GM18505 (cell line): Measurements from ENCODE around the gene TNFRSF12A.

Source experiments
- ATAC-seq: cut with Tn5 transposase; IDR thresholded peaks from one replicate; pipeline ENCODE4 v1.9.1; 2021; ENCODE audit not compliant: unreplicated experiment
- POLR2A ChIP-seq: IDR thresholded peaks from 4 replicates; pipeline ENCODE4 v1.6.1; 2011; ENCODE audit warnings: borderline replicate concordance; ENCODE audit not compliant: insufficient read depth, insufficient read length; ENCODE audit errors: extremely low read depth

Gene TNFRSF12A

DNA sequence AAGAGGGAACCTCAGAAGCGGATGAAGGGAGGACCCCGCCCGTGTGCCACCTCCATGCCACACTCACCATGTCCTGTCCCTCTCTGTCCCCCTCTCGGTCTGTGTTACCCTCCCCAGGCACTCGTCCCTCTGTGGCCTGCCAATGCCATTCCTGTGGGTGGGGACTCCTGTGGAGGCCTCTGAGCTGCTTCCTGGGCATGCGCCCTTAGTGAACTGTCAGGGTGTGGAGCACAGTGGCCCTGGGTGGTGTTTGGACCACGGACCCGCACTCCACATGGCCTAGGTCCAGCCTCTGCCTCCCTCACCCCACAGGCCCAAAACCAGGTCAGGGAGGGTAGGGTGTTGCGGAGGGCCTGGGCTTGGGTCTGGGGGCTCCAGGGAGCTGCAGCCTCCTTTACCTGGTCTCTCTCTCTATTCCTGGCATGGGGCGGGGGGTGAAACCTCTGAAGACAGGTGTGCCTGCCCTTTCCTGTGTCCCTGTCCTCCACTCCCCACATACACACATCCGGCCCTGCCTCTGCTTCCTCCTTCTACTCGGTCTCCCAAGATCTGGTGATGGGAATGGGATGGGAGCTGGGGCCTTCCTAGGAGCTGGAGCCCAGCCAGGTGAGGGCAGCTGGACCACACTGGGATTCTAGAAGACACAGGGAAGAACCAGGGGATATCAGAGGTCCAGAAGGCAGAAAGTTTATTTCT, 28.5 kb upstream of the TNFRSF12A start:
- TF ChIP-seq POLR2A, result no peak
- no peak for ATAC-seq

DNA sequence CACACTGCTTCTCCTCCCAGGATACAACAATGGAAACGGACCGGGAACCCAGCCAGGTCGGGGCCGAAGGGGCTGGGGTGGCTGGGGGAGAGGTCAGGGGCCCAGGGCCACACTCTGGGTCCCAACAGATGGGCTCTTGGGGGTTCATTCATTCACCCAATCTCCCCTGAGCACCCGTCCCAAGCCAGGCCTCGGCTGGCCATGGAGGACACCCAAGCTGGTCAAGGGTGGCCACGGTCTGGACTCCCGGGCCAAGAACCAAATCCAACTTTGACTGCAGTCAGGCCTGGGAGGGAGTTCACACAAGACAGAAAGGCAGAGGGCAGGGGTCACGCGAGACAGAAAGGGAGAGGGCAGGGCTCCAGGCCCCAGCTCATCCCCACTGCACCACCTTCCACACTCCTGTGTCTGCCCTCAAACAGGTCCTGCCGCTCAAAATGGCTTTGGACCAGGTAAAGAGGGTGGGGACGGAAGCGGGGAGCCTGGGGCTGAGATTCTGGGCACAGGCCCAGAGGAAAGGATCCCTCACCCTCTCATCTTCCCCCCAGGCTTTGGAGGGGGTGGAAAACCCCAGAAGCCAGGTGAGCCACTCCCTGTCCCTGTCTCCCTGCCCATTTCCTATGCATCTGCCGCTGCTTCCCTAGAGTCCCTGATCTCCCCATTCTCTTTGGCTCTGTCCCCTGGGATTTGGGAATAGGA, 27.6 kb upstream of the TNFRSF12A start:
- no peak for TF ChIP-seq POLR2A
- ATAC-seq, result no peak

DNA sequence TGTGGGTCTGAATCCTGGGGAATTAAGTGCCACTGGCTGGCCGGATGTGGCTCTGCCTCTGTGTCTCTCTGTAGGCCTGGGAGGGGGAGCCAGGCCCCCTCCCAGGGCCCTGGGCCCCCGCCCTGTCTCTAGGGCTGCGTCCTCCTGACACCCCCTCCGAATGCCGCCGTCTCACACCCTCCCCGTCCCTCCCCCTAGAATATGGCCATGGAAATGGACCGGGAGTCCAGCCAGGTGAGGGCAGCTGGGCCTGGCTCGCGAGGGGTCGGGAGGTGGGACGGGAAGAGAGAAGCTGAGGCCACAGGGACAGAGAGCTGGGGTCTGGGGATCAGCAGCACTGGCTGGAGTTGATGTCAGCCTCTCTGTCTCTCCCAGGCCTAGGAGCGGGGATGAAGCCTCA, 23.9 kb upstream of the TNFRSF12A start:
- no peak for TF ChIP-seq POLR2A
- ATAC-seq, result no peak

DNA sequence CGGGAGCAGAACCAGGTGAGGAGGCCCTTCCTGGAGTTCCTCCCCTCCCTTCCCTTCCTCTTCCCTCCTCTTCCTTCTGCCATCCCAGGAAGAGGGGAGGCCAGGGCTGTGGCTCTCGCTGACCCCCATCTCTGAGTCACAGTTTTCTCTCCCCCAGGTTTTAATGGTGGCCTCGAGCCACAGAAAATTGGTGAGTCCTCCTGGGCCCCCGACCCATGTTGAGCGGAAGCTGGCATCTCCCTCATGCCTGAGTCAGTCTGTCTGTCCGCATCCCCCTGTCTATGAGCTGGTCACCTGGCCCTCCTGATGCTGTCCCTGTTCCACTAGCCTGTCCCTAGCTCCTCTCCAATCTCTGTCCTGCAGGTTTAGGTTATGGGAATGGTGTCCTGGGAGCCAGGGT, 20.2 kb upstream of the TNFRSF12A start:
- no peak for ATAC-seq
- TF ChIP-seq POLR2A, result no peak

DNA sequence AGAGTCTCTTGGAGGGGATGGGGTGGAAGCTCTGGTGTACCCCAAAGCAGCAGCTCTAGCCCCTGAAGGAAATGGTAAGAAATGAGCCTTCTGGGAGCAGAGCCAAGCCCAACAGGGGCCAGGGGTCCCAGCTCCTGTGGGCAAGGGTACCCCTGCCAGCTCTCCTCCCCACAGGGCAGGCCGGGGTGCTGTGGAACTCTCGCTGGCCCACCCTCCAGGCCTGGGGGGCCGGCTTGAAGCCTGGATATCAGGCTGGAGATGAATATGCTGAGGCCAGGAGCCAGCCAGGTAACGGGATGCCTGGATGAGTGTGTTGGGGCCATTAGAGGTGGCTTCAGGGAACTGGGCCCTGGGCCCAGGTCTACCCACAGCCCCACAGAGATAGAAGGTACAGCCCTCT, 19.6 kb upstream of the TNFRSF12A start:
- no peak for TF ChIP-seq POLR2A
- ATAC-seq, result no peak

DNA sequence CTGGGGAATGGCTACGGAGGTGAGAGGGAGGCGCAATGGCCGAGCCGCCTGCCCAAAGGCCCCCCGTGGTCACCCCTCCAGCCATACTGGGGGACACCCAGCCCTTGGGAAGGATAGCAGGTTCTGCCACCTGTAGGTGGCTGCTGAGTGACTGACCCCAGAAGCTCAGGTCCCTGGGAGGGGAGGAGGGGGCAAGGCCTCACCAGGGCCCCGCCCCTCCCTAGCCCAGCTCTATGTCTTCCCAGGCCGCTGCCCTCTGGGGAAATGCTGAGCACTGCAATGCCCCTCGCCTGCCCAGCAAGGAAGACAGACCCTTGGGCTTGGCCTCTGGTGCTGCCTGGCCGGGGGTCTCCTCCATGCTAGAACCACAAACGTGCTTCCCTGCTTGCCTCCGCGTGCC, 18.9 kb upstream of the TNFRSF12A start:
- no peak for TF ChIP-seq POLR2A
- no peak for ATAC-seq

DNA sequence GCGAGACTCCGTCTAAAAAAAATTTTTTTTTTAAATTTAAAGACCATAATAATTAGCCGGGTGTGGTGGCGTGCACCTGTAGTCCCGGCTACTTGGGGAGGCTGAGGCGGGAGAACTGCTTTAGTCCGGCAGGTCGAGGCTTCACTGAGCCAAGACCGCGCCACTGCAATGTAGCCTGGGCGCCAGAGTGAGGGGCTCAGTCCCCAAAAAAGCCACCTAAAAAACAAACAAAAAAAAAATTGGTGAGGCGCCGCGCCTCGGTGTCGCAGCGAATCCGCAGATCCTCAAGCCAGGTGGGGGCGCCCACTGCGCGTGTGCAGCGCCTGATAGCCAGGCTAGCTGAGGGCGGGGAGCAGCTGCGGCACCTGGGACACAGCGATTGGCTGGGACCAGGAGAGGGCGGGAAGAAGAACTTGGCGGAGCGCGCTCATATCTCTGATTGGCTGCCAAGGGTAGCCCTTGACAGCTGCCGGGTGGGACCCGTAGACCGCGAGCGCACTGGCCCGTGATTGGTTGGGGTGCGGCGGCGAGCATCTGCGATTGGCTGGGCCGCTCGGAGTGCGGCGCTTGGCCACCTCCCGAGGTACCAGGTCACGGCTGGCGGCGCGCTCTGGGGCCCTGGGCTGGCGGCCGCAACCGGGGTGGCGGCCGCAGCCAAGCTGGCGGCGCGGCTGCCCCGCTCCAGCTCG, 16.4 kb upstream of the TNFRSF12A start:
- ATAC-seq, result peak; percentile 85
- no peak for TF ChIP-seq POLR2A

DNA sequence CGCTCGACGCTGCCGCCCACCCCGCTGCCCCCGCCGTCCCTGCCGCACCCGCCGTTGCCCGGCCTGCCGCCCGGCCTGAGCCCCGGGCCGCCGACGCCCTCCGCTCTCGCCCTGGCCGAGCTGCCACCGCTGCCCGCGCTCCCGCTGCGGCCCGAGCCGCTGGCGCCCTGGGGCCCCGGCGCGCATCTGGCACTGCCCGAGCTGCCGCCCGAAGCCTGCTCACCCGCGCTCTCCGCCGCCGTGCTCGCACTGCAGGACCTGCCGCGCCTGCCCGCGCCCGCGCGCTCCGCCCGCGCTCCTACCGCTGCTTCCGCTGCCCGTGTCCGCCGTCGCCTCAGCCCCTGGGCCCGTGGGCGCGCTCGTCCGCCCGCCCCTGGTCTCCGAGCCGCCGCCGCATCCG, 15.8 kb upstream of the TNFRSF12A start:
- peak; percentile 29 for ATAC-seq
- no peak for TF ChIP-seq POLR2A

DNA sequence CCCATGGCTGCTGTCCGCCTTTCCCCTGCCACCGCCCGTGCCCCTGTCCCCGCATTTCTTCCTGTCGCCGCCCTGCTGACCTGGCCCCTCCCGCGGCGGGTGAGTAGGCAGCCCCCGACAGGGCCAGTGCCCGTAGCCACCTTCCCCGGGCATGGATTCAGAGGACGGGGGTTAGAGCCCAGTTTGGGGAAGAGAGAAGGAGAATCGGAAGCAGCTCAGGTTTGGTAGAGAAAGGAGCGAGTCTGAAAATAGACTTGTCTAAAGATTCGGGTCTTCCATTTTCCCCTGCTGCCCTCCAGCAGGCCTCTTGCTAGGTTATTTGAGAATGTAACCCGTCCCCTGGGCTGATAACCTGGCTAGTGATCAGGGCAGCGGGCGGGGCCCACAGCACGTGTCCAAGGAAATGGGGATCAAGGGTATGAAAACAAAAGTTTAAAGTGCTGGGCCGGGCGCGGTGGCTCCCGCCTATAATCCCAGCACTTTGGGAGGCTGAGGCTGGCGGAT, 15.3 kb upstream of the TNFRSF12A start:
- no peak for TF ChIP-seq POLR2A
- no peak for ATAC-seq

DNA sequence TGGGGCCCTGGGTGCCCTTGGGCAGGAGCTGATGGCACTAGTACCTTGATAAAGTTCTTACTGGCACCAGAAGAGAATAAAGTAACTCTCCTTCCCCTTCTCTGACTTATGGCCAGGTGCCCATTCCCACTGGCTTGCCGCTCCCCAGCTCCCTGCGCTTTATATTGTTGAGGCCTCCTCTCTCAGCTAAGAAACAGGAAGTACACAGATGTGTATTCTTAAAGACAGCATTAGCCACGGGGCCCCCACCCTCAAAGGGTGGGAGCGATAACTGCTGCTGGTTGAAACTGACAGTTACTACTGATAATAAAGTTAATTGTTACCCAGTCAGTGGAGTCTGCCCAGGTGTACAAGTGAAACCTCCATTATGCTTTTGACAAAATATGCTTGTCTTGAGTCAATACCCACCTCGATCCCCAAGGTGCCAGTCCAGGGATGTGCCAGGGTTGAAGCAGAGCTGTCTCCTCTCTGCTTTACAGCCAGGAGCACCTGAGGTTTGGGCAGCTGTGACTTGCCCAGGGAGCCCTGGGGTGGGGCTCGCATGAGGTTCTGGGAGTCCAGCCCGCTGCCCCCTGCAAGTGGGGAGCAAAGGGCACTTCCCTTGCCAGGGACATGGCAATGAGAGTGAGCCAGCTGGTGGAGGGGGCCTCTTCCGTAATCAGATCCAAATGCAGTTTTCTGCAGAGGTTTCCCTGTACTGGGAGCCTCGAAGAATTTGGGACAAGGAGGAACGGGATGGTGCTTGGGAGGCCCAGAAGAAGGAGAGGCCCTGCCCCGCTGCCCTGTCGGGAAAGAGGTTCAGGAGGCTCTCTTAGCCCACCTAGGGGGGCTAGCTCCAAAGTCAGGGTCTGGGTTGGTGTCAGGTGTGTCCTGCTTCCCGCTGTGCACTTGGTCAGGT, 12.9 kb upstream of the TNFRSF12A start:
- TF ChIP-seq POLR2A, result no peak
- no peak for ATAC-seq

DNA sequence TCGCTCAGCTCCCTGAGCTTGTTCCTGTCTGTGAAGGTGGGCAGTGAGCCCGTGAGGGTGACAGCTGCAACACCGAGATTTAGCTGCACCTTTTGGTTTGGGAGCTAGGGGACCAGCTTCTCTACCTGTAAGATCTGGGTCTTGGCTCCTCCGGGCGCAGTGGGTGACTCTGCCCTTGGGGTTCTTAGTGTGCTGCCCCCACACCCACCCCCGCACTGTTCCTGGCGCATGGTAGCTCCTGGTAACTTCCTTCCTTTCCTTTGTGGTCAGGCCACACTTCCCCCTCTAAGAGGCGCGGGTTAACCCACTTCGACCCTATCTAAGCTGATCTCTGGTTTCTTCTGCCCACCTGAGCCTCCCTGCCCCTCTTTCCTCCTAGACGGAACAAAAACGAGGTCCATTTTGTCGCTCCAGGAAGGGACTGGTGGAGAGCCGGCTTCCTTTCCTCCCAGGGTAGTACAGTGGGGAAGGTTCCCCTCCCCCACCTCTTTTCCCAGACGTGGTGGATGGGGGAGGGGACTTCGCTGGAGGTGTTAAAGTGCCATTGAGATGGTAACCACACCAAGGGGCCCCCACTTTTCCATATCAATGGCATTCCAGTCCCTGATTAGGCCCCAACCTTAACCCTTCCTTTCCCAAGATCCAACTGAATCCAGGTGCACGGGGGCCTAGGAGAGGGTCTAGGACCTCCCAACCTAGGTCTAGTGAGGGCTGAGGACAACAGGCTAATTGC, 12.0 kb upstream of the TNFRSF12A start:
- no peak for ATAC-seq
- TF ChIP-seq POLR2A, result no peak

DNA sequence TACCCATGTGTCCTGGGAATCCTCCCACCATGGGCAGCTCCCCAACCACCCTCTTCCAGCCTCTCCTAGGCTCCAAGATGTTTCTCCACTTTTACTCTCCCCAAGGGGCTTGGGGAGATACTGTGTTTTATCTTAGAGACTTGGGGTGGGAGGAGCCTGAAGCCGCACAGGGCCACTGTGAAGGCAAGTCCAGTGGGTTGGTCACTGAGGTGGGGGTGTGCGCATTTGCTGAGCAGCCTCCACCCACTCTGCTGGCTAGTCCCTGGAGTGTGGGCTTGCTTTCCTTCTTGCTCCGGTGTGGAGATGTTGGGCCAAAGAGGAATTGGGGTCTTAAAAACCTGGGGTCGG, 11.5 kb upstream of the TNFRSF12A start:
- no peak for TF ChIP-seq POLR2A
- ATAC-seq, result no peak
